HFFc6 (cell line): ENCODE results near the gene MIAT. TPM values are rescaled to one million over a fixed set of nuclear protein-coding genes. Genes with fewer than 3 reads are reported as not detected.

ENCODE experiments used
- DNase-seq: peaks from one replicate; pipeline ENCODE4 v3.0.0-alpha.2; 2018
- H3K27ac Mint-ChIP-seq: 2 replicates; pipeline ENCODE4 v1.8.0; 2020; ENCODE audit warnings: mild to moderate bottlenecking, mixed read lengths
- H3K27me3 Mint-ChIP-seq: 2 replicates; pipeline ENCODE4 v1.8.0; 2021; ENCODE audit warnings: mild to moderate bottlenecking, moderate library complexity, mixed read lengths; ENCODE audit not compliant: insufficient read depth
- H3K36me3 Mint-ChIP-seq: 2 replicates; pipeline ENCODE4 v1.8.0; 2021; ENCODE audit warnings: low read depth, mixed read lengths
- H3K4me1 Mint-ChIP-seq: 2 replicates; pipeline ENCODE4 v1.8.0; 2020; ENCODE audit warnings: low read depth, mixed read lengths
- H3K4me3 Mint-ChIP-seq: 2 replicates; pipeline ENCODE4 v1.8.0; 2020; ENCODE audit warnings: mild to moderate bottlenecking, moderate library complexity, mixed read lengths
- H3K9me3 Mint-ChIP-seq: 2 replicates; pipeline ENCODE4 v1.8.0; 2020; ENCODE audit warnings: mild to moderate bottlenecking, mixed read lengths
- CTCF ChIP-seq: fragments of 200-600 bp; sonication (generic); IDR thresholded peaks from 2 replicates; pipeline ENCODE4 v1.5.0; 2021; ENCODE audit warnings: antibody characterized with exemption, mild to moderate bottlenecking
- total RNA-seq, 6 experiments: library from RNA; stranded (reverse); fragmentation: NEBNext Ultra II Directional; extraction: Animal tissue kit (Norgen Biotek cat#: 25700); gene quantifications; 2 replicates in 1 of 6; 3 replicates in 5 of 6; pipeline ENCODE4 v1.2.3, GENCODE V29; 2021

Gene MIAT
- total RNA-seq, 6 experiments from 2014 or later, result 0.55 to 0.89 (median 0.75) TPM

GRCh38 chr22:26725012-26725676 is 67.8 kb downstream of the MIAT start:
- no peak for DNase-seq
- TF ChIP-seq CTCF, result no peak
- H3K27ac Mint-ChIP-seq, result no peak overlapping the region
- peaks cover 43% of the 10 kb centered on the region for H3K36me3 Mint-ChIP-seq
- no peaks in the 10 kb centered on the region; the same call in 1 of the 2 replicates for H3K27me3 Mint-ChIP-seq
- no peaks in the 10 kb centered on the region for H3K9me3 Mint-ChIP-seq
- H3K4me1 Mint-ChIP-seq, result peaks cover 30% of the 10 kb centered on the region
- no peak overlapping the region for H3K4me3 Mint-ChIP-seq

Other genes with a start within 250 kb of the MIAT start
- gene ASPHD2, start 228.3 kb upstream of the MIAT start, total RNA-seq, result 1 to 10 TPM in 5 of 6 experiments, under 1 TPM in 1; 0.85 to 2.3 (median 1.3) TPM
- 10 to 100 TPM; 18.0 to 22.6 (median 20.6) TPM for gene HPS4, start 173.8 kb upstream of the MIAT start, total RNA-seq
- 10 to 100 TPM; 15.0 to 21.2 (median 19.1) TPM for gene SRRD, start 173.7 kb upstream of the MIAT start, total RNA-seq
- 10 to 100 TPM; 31.4 to 35.8 (median 33.9) TPM for gene TFIP11, start 145.1 kb upstream of the MIAT start, total RNA-seq
- gene TPST2, start 67.5 kb upstream of the MIAT start, total RNA-seq, result 10 to 100 TPM; 66.8 to 75.5 (median 73.8) TPM
- gene CRYBB1, start 39.6 kb upstream of the MIAT start, total RNA-seq, result not detected
- not detected for gene CRYBA4, start 35.6 kb upstream of the MIAT start, total RNA-seq